ENCODE measurements around the gene ZNF670.

The ZNF670 gene

DNA sequence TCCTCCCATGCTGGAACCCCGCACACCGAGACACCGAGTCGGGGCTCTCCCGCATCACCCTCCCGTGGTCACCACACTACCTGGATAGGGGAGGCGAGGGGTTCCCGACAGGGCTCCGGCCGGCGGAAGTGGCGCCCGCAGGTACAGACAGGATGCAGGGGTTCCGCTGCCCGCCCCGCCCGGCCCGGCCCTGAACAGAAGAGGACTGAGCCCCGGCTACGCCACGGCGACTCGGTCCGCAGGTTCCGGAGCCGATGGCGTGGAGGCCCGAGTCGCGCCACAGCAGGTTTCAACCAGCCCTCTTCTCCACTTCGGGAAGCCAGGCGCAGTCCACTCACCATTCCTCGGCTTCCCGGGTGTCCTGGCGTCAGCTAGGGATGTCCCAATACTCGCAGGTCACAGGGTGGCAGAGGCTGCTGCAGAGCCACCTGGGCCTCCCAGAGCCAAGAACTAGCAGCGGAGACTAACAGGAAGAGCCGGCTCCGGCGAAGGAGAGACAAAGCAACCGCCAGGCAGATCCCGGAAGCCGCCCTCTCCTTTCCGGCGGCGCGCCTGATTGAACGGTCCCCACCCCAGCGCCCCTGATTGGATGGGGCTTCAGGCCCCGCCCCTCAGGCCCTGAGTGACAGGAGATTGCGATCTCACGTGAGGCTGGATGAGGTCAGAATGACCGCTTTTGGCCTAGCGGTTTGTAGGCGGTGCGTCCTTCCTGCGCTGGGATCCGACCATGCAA is 25.4 kb upstream of the ZNF670 start, which contains the start of gene ZNF669:
Gene ZNF669 (minus strand): TSS at position 498 of the 733 bp plus-strand sequence. CDS start 157 bp downstream, at position 341.
- DNase-seq = peak; percentile 90

- DNase-seq = no peak
These were observed 23.8 kb upstream of the ZNF670 start for GRCh38 chr1:247102381-247102780.

DNA sequence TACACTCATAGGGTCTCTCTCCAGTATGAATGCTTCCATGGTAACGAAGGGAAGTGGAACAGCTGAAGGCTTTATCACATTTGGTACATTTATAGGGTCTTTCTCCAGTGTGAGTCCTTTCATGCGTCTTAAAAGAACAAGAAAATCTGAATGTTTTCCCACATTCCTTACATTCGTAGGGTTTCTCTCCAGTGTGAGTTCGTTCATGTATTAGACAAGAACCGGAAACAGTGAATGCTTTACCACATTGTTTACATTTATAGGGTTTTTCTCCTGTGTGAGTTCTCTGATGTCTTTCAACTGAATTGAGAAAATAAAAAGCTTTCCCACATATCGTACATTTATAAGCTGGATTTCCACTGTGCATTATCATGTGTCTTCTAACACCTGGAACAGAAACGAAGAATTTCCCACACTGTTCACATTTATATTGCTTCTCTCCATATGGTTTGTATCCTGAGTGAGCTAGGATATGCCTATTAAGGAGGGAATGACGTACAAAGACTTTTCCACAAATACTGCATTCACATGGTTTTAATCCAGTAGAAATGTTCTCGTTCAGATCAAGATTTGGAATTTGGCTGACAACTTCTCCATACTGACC is 22.2 kb upstream of the ZNF670 start:
- no peak for DNase-seq

GRCh38 chr1:247096958-247097357 is 18.3 kb upstream of the ZNF670 start:
- DNase-seq = no peak

DNA sequence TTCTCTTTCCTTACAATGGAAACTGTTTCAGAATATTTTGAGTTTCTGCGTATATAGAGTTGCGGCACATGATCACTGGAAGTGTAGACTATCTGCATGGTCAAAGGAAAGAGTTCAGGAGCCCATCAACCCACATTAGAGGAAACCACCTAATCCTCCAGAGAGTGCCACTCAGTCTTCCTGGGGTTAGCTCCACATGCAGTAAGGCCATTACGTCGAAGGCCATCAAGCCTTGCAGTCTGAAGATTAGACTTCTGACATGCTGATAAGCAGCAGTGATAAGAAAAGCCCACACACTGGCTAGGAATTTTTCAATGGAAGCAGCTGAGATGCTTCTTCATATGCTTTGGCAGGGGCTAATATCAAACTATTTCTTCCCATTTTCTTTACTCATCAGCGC is 17.9 kb upstream of the ZNF670 start:
- no peak for DNase-seq

DNA sequence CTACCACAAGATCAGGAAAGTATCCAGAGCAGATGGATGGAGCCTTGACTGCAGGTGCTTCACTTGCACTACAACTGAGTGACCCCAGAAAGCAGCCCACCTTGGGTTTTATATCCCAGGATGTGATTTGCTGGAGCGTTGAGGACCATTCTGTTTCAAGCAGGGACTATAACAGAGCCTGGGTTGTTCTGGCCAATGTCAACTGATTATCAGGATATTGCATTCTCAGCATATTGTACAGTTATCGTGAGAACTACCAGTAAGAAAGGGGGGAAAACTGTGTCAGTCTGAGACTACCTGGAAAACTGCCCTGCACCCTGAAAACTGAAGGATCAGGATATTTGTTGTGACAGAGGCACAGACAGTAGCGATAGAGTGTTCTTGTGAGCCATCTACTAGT is 17.5 kb upstream of the ZNF670 start:
- no peak for DNase-seq

- no peak for DNase-seq
These were observed 11.8 kb upstream of the ZNF670 start for GRCh38 chr1:247090455-247090854.

DNA sequence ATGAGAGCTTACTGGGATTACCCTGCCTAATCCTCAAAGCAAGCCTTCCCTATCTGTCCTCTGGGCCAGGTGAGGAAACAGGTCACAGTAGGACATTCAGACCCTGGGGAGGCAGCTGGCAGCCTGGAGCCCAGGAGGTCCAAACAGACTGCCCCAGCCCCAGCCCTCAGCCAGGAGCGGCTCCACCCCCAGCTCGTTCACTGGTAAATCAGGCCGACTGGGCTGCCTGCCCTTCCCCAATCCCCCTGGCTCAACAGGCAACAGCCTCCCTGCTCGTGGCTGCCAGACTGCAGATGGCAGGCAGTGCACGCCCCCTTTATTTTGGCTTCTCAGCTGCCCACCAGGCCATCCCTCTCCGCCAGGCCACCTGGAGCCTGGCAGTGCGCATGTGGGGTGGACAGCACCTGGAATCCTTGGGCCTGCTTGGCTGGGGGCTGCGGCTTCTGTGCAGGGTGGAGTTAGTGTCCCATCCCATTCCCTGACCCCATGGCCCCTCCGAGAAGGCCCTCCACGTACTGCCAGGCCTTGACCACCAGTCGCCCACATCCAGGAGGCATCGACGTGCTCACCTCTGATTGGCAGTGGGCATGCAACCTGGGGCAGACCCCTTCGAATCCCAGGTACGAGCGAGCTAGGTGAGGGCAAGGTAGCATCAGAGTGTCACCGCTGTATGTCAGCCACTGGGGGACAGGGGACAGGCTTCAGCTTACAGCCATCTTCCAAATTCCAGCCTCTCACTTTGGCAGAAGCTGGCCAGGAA is 11.2 kb upstream of the ZNF670 start:
- no peak for DNase-seq

GRCh38 chr1:247088967-247089366 is 10.4 kb upstream of the ZNF670 start:
- no peak for DNase-seq

GRCh38 chr1:247087256-247087655 is 8.6 kb upstream of the ZNF670 start:
- no peak for DNase-seq

DNA sequence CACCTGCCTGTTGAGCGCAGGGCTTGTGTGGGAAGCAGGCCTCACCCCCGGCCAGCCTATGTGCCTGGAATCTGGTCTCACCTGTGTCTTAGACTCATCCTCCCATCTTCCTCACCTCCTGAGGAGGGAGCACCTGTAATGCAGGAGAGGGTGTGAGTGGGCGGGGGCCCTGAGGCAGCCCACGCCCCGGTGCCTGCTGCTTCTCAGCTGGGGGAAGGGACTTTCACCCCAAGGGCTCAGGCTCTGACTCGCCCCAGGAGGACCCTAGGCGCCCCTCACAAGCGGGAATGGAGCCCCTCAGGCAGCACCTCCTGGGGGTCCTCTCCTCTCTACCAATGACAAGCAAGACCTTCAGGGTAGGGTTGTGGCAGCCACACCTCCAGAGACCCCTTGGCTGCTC is 6.7 kb upstream of the ZNF670 start:
- DNase-seq = no peak

DNA sequence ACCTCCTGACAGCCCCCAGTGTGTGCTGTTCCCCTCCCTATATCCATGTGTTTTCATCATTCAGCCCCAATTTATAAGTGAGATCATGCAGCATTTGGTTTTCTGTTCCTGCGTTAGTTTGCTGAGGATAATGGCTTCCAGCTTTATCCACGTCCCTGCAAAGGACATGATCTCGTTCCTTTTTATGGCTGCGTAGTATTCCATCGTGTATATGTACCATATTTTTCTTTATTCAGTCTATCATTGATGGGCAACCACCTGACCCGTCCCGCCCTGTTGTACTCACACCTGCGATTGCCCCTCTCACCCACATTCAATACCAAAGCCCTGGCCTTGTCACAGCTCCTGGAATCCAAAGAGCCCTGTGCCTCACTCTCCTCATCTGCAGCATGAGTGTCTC is 6.2 kb upstream of the ZNF670 start:
- DNase-seq = no peak

GRCh38 chr1:247079141-247079874 is 697 bp upstream of the ZNF670 start:
- no peak for DNase-seq

DNA sequence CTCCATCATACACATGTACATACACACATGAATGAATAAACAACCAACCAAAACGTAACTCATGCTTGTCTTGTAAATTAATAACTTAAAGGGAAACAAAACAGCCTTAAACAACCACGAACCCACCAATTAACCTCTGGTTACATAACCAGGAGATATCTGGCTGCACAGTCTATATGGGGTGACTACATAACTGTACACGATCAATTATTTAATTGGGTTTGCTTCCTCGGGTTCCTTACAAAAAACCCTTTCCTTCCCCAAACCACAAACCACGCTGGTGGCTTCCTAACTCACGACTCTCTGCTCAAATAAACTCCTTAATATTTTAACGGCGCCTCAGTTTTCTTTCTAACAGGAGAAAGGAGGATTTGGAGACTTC is 744 bp downstream of the ZNF670 start:
- no peak for DNase-seq

- DNase-seq = no peak
These were observed 1.4 kb downstream of the ZNF670 start for GRCh38 chr1:247077213-247077612.

DNA sequence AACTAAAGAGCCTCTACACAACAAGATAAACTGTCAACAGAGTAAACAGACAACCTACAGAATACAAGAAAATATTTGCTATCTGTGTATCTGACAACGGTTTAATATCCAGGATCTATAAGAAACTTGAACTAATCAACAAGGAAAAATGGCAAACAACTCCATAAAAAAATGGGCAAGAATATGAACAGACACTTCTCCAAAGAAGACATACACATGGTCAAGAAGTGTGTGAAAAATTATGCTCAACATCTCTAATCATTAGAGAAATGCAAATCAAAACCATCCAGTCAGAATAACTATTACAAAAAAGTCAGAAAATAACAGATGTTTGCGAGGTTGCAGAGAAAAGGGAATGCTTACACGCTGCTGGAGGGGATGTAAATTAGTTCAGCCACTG is 8.0 kb downstream of the ZNF670 start:
- no peak for DNase-seq

GRCh38 chr1:247064304-247064703 is 14.3 kb downstream of the ZNF670 start:
- DNase-seq = no peak

GRCh38 chr1:247060771-247061170 is 17.8 kb downstream of the ZNF670 start:
- no peak for DNase-seq

DNA sequence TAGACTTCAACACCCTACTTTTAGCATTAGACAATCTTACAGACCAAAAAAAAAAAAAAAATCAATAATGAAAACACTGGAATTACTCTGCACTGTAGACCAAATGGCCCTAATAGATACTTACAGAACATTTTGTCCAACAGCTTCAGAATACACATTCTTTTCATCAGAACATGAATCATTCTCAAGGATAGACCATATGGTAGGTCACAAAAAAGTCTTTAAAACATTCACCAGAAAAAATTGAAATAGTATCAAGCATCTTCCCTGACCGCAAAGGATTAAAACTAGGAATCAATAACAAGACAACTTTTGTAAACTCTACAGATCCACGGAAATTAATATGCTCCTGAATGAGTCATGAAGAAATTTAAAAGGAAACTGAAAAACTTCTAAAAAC is 22.5 kb downstream of the ZNF670 start:
- no peak for DNase-seq

GRCh38 chr1:247054992-247055415 is 23.6 kb downstream of the ZNF670 start:
- DNase-seq = no peak

DNA sequence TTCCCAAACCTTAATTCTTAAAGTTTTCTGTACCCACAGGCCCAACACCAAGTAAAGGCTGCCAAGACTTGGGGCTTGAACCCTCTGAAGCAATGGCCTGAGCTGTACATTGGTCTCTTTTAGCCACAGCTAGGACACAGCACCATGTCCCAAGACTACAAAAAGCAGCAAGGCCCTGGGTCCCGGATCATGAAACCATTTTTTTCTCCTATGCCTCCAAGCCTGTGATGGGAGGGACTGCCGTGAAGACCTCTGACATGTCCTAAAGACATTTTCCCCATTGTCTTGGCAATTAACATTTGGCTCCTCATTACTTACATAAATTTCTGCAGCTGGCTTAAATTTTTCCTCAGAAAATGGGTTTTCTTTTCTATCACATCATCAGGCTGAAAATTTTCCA is 30.9 kb downstream of the ZNF670 start:
- no peak for DNase-seq

- DNase-seq = no peak
These were observed 31.4 kb downstream of the ZNF670 start for GRCh38 chr1:247047260-247047659.

DNA sequence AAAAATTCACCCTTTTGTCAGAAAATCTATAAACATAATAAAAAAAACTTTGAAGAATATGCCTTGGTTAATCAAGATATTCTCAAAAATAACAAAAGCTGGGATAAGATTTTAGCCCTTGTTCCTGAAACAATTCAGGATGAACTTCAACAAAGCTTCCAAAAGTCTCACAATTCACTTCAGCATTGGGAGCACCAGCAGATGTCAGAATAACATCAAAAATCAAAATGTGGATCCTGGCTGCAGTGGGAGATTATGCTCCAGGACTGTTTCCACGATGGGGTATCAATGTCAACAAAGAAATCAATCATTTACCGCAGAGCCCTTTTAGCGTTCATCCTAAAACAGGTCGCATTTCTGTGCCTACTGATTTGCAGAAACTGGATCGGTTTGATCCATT is 35.2 kb downstream of the ZNF670 start:
- no peak for DNase-seq

Data from stimulated activated CD4-positive, alpha-beta T cell treated with anti-CD3 and anti-CD28 coated beads, Interleukin-12 subunit alpha, Interleukin-12 subunit beta, amount 100 ng/mL, for 4 hours (primary cell).